Endothelial cell of umbilical vein (primary cell): Measurements from ENCODE around the gene C7orf33. TPM values are rescaled to one million over a fixed set of nuclear protein-coding genes. Genes with fewer than 3 reads are reported as not detected.

Experiments used
- BruUV-seq: library from RNA; stranded (reverse); fragments of 400-500 nt; replicated peaks from 2 replicates; lab custom pipeline; 2021; lab: Mats Ljungman, UMichigan
- CTCF ChIA-PET: fragments of 300-600, 350-600 bp; sonication (Branson Sonifier 250); formaldehyde crosslinking; loops from one replicate; lab custom pipeline; 2021; ENCODE audit warnings: antibody characterized with exemption, inconsistent platforms; lab: Charles Lee
- POLR2A ChIA-PET: fragments of 300-600, 350-600 bp; sonication (Branson Sonifier 250); formaldehyde crosslinking; loops from one replicate; lab custom pipeline; 2021; ENCODE audit warnings: antibody characterized with exemption, inconsistent platforms; lab: Charles Lee
- DNase-seq: peaks from one replicate; pipeline ENCODE4 v3.0.0-alpha.2; 2011; ENCODE audit warnings: low read depth, low spot score
- FAIRE-seq: peaks from 2 replicates; lab custom pipeline; 2011; peaks lifted over from hg19 to GRCh38; lab: Jason Lieb, UNC
- H2AFZ ChIP-seq: 2 replicates; pipeline ENCODE4 v1.6.0; 2012; ENCODE audit warnings: low read depth, low read length, control low read depth, inconsistent platforms
- H3K27ac ChIP-seq: 2 replicates; pipeline ENCODE4 v1.5.1; 2011; ENCODE audit warnings: low read depth, mild to moderate bottlenecking, control low read depth, low read length, moderate library complexity; ENCODE audit not compliant: insufficient read depth
- H3K27me3 ChIP-seq, 2 experiments: 2 replicates each; pipeline versions ENCODE4 v1.6.0 to v1.6.1; 2011; ENCODE audit warnings: low read length in 2 of 2, mixed read lengths in 1 of 2; ENCODE audit not compliant: control insufficient read depth in 2 of 2, insufficient read depth in 2 of 2
- H3K36me3 ChIP-seq, 2 experiments: 2 replicates in 1 of 2; 3 replicates in 1 of 2; pipeline ENCODE4 v1.5.1; 2011; ENCODE audit warnings: low read length in 2 of 2, mild to moderate bottlenecking in 1 of 2, moderate library complexity in 1 of 2; ENCODE audit not compliant: control insufficient read depth in 2 of 2, insufficient read depth in 2 of 2; ENCODE audit errors: extremely low read depth in 1 of 2
- H3K4me1 ChIP-seq: 3 replicates; pipeline ENCODE4 v1.5.1; 2011; ENCODE audit warnings: mild to moderate bottlenecking, low read length; ENCODE audit not compliant: control insufficient read depth, insufficient read depth; ENCODE audit errors: extremely low read depth
- H3K4me2 ChIP-seq: 2 replicates; pipeline ENCODE4 v1.6.1; 2011; ENCODE audit warnings: low read length, control low read depth, mixed read lengths; ENCODE audit not compliant: insufficient read depth
- H3K4me3 ChIP-seq, 3 experiments: fragments of 200-600 bp in 1 of 3; sonication (generic), shearing (Covaris generic) in 1 of 3; replicated peaks in 1 of 3; 2 replicates each; pipeline ENCODE4 v1.5.1; 2011 to 2016; ENCODE audit warnings: control low read depth in 3 of 3, low read length in 3 of 3, mild to moderate bottlenecking in 2 of 3, inconsistent platforms in 1 of 3, low read depth in 1 of 3, moderate library complexity in 1 of 3; ENCODE audit not compliant: insufficient read depth in 1 of 3
- H3K79me2 ChIP-seq: 2 replicates; pipeline ENCODE4 v1.6.0; 2012; ENCODE audit warnings: low read length, inconsistent platforms; ENCODE audit not compliant: control insufficient read depth, insufficient read depth
- H3K9ac ChIP-seq: replicated peaks from 2 replicates; pipeline ENCODE3; 2011; ENCODE audit warnings: low read length, control low read depth; ENCODE audit not compliant: insufficient read depth; ENCODE audit errors: extremely low read depth
- H3K9me1 ChIP-seq: replicated peaks from 3 replicates; pipeline ENCODE4 v1.6.0; 2011; ENCODE audit warnings: mild to moderate bottlenecking, low read length; ENCODE audit not compliant: control insufficient read depth, insufficient read depth; ENCODE audit errors: extremely low read depth
- H3K9me3 ChIP-seq: replicated peaks from 2 replicates; pipeline ENCODE4 v1.5.1; 2012; ENCODE audit warnings: low read length, inconsistent platforms; ENCODE audit not compliant: control insufficient read depth, insufficient read depth
- H4K20me1 ChIP-seq: replicated peaks from 2 replicates; pipeline ENCODE3; 2011; ENCODE audit warnings: mild to moderate bottlenecking, low read length; ENCODE audit not compliant: control insufficient read depth, insufficient read depth; ENCODE audit errors: extremely low read depth
- CTCF ChIP-seq, 2 donors: IDR thresholded peaks; 1 replicate in 1 of 2; 2 replicates in 1 of 2; pipeline ENCODE4 v1.5.1; 2011; ENCODE audit warnings: low read length in 2 of 2, mild to moderate bottlenecking in 2 of 2, moderate library complexity in 2 of 2, control low read depth in 1 of 2, inconsistent platforms in 1 of 2, low read depth in 1 of 2; ENCODE audit not compliant: insufficient read depth in 1 of 2; ENCODE audit errors: extremely low read depth in 1 of 2
- EZH2 ChIP-seq: IDR thresholded peaks from 2 replicates; pipeline ENCODE4 v1.6.1; 2012; ENCODE audit warnings: borderline replicate concordance, low read depth, mild to moderate bottlenecking, moderate library complexity, low read length, inconsistent platforms; ENCODE audit not compliant: severe bottlenecking
- FOS ChIP-seq: IDR thresholded peaks from 2 replicates; pipeline ENCODE4 v1.6.1; 2011; ENCODE audit warnings: mild to moderate bottlenecking, low read length, moderate library complexity, borderline replicate concordance; ENCODE audit not compliant: insufficient read depth
- GATA2 ChIP-seq: IDR thresholded peaks from 2 replicates; pipeline ENCODE4 v1.7.0; 2011; ENCODE audit warnings: low read depth, mild to moderate bottlenecking, moderate library complexity, mixed read lengths, low read length; ENCODE audit not compliant: insufficient read length, insufficient read depth
- JUN ChIP-seq: IDR thresholded peaks from 2 replicates; pipeline ENCODE4 v1.6.1; 2011; ENCODE audit warnings: borderline replicate concordance, low read depth; ENCODE audit not compliant: insufficient read length, insufficient read depth
- MYC ChIP-seq: IDR thresholded peaks from one replicate; pipeline ENCODE4 v1.6.1; 2011; ENCODE audit warnings: mild to moderate bottlenecking, low read depth, low read length
- POLR2A ChIP-seq: IDR thresholded peaks from 2 replicates; pipeline ENCODE4 v1.6.1; 2012; ENCODE audit warnings: low read depth, mild to moderate bottlenecking, control low read depth, low read length
- POLR2AphosphoS5 ChIP-seq: IDR thresholded peaks from 2 replicates; pipeline ENCODE4 v1.6.1; 2012; ENCODE audit warnings: low read depth, mild to moderate bottlenecking, control low read depth, low read length, moderate library complexity; ENCODE audit not compliant: insufficient read depth
- dilution Hi-C: fragments of 300-500 bp; cut with MboI; formaldehyde crosslinking; loops from one replicate; pipeline ENCODE4 v1.15.0; 2019; ENCODE audit warnings: low sequenced_read_pairs; ENCODE audit not compliant: extremely low pct_ligation_motif_present
- intact Hi-C: fragments of 100-400 bp; cut with micrococcal nuclease; formaldehyde crosslinking; loops from one replicate; pipeline ENCODE4 v1.10.0; 2022
- polyA plus RNA-seq, 4 experiments: library from polyadenylated mRNA; depleted of rRNA in 3 of 4; stranded (reverse) in 3 of 4; unstranded in 1 of 4; fragments of >200 nt; gene quantifications; 2 replicates each; pipeline versions ENCODE4 v1.2.1 to v1.2.3, GENCODE V29; 2011 to 2012; ENCODE audit warnings: missing spikeins in 1 of 4
- total RNA-seq: library from RNA; stranded (reverse); gene quantifications from 2 replicates; pipeline ENCODE4 v1.2.3, GENCODE V29; 2021
- TF ChIP-seq, protein P1 (sequence below): IDR thresholded peaks from 2 replicates; pipeline ENCODE4 v1.6.1; 2011; ENCODE audit not compliant: insufficient read depth, insufficient read length

Gene C7orf33
- total and polyA plus RNA-seq, 2 donors (not counting 3 experiments of a cell fraction or from before 2014, with no cell fraction given), result not detected

- Histone ChIP-seq H3K9me1 (no peaks in the 10 kb centered on the region), H3K4me3 (no peak overlapping the region), H3K27ac (no peak overlapping the region), H2AFZ (no peak overlapping the region), H3K9me3 (no peaks in the 10 kb centered on the region), H3K4me1 (no peaks in the 10 kb centered on the region), H4K20me1 (no peaks in the 10 kb centered on the region), H3K9ac (no peak overlapping the region), H3K4me2 (no peak overlapping the region), H3K36me3 (no peaks in the 10 kb centered on the region), H3K27me3 (no peaks in the 10 kb centered on the region), H3K79me2 (no peaks in the 10 kb centered on the region)
- no peak for DNase-seq
- intact Hi-C loops, result no loop called here
- ChIA-PET CTCF (no interaction called here), POLR2A (no interaction called here)
- BruUV-seq, result no TSS peak
- FAIRE-seq, result no peak
- dilution Hi-C loops, result no loop called here
- TF ChIP-seq MYC (no peak), EZH2 (no peak), CTCF (IDR thresholded peaks at IDR 0.05; ENCODE audit: extremely low read depth in 1 of 2, insufficient read depth in 1 of 2, low read depth in 1 of 2, low read length in 2 of 2) (no peak), GATA2 (no peak), FOS (no peak), POLR2AphosphoS5 (no peak), POLR2A (no peak), JUN (no peak)
- TF ChIP-seq, protein P1, sequence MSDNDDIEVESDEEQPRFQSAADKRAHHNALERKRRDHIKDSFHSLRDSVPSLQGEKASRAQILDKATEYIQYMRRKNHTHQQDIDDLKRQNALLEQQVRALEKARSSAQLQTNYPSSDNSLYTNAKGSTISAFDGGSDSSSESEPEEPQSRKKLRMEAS, result no peak
Observed at GRCh38 chr7:148662646-148663045, 72.1 kb downstream of the C7orf33 start.
